NCI-H128 (cell line): ENCODE measurements around the gene AHSA1.

Source experiments
- DNase-seq: peaks from one replicate; lab custom pipeline; 2025; ENCODE audit not compliant: unreplicated experiment; lab: John Stamatoyannopoulos, UW

Gene AHSA1

GRCh38 chr14:77507762-77508161, 49.9 kb downstream of the AHSA1 start:
- no peak for DNase-seq

DNA sequence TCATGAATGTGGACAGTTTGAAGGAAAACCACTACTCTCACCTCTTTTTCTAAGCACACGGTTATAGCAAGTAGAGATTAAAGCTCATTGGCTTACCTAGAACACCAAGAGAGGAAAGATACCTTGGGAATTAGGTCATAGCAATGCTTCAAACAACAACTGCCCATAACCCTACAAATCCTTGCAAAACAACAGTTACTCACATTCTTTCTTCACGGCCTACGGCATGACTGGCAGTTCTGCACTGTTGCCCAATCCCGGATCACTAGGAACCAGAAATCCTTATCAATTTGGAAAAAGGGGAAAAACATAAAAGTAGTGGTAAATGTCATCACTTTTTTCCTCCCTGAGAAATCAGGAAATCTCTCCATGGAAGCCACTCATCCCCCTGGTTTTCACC, 50.4 kb downstream of the AHSA1 start:
- DNase-seq = no peak

- no peak for DNase-seq
Measured at GRCh38 chr14:77508876-77509275, 51.0 kb downstream of the AHSA1 start.

DNA sequence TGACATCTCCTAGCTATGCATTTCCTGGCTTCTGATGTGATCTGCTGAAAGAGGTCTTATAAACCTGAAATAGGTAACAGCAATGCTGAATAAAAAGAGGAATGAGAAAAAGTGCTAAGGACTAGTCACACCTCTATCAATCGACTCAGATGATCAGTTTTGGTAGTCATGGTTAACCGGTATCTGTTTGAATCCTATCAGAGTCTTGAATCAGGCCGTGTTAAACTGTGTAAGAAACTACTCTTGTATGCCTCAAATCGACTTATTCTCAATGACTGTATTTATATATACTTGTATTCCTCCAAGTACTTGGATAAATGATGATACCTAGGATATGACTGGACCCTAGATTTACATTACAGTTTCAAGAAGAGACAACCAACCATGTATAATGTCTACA, 51.5 kb downstream of the AHSA1 start:
- DNase-seq = no peak

- no peak for DNase-seq
Measured at GRCh38 chr14:77511486-77512162, 53.7 kb downstream of the AHSA1 start.

- DNase-seq = no peak
Measured at GRCh38 chr14:77516126-77516525, 58.2 kb downstream of the AHSA1 start.
